NCI-H1417 treated with DMSO at 0.1 percent for 48 hours (cell line): ENCODE results near the gene OXGR1.
A peak's percentile ranks its signal among the peaks of the same experiment; 100 is the strongest.
"Not testable (repeated sequence)": the region's sequence is repeated elsewhere in the genome, so short reads cannot be mapped to it uniquely, and the experiment has no call there.

Experiments
- DNase-seq: peaks from one replicate; lab custom pipeline; 2025; lab: John Stamatoyannopoulos, UW

The OXGR1 gene

DNA sequence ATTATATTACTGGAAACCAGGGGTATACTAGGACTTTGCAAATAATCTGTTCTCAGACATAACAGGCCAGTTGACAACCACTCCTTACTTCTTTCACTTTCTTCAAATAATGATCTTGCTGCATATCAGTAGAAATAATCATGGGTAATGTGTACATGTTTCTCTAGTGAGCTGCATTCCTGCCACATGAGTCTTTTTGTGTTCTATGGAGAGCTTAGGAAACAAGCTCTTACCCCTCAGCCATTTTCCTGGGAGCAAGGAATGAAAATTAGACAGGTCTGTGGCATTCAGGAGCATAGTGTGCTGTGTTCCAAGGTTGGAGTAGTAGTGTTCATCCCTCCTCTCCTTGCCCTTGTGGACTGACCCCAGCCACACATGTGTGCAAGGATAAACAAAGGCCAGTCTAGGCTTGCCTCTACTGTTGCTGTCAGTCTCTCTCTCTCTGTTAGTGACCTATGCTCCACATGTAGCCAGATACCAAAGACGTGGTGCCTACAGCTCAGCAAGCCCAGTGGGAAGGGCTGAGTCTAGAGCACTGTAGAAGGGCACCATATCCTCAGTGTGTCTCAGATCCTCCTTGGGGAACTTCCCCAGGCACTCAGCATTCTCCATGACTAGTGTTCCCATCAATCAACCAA is 11.5 kb upstream of the OXGR1 start:
- DNase-seq: no peak

DNA sequence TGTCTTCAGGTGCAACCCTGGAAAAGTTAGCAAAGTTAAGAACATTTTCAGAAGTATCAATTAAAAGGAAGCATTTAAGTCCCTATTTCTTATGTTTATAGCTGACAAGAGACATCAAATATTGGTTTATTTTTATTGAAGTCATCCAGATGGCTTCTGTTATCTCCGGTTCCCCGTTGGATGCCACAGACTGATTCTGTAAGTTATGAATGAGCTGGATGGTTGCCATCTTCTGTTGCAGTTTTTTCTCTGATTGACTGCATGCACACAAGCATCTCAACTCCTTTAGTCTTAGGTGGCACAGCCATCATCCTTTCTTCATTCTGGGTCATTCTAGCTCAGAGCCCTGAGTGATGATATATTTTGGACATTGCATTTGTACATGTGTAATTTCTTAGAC is 10.6 kb upstream of the OXGR1 start:
- DNase-seq: no peak

DNA sequence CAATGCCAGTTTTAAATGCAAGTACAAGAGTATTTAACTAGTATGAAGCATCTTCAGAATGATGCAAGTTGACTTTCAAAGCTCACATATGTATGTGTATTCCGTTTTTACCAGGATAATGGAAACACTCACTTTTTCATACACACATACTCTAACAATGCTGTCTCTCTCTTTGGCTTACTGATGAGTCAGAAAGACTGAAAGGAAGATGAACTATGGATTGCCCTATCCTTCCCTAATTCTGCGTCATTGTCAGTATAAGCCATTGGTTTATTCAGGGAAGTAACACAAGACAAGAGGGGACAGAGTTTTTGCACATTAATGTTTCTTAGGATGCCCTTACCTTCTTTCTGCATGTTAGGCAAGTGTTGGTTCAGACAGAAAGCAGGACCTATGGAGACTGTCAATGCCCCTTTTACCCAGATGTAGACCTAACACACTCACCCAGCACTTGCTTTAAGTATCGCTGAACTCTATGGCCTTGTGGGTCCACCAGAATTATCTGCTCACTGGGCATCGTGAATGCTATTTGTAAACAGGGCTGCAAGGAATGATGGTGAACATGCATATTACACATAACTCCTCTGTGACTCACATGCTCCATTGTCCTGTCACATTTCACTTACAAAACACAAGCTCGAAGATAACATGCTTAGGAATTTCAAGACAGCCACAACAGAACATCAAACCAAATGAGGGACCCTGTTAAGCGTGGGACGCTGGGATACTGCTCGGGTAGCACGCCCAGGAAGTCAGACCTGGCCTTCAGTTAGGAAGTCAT is 10.0 kb upstream of the OXGR1 start:
- DNase-seq: no peak

DNA sequence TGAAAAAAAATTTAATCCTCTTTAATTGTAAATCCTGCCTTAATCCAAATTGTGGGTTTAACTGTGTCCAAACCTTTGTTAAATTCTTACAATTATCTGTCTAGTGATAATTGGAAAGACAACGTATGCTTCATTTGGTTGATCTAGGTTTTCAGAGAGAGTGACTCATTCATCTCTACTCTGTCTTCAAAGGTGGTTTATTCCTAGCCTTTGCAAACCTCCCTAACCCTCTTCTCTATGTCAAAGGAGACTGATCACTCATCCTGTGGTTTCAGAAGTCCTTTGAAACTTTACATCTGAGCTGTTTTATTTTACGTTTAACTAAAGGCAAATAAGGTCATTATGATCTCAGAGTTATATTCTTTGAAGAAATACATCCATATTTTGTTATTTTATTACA is 8.8 kb upstream of the OXGR1 start:
- DNase-seq: no peak

DNA sequence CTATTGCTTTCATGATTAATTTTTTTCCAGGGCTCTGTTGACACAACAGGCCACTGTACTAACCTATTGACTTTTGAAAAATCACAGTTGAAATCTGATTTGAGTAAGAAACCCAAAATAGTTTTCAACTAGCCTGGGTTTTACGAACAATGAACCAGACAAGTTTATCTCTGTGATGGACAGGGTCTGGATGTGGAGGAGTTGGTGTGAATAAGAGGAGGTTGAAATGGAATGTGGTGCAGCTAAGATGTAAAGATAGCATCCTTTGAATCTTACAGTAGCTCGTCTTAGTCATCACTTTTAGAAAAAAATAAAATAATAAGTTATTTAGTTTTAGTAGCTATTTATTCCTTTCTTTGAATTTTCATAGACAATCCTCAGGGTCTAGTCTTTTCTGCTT is 8.3 kb upstream of the OXGR1 start:
- DNase-seq: no peak

DNA sequence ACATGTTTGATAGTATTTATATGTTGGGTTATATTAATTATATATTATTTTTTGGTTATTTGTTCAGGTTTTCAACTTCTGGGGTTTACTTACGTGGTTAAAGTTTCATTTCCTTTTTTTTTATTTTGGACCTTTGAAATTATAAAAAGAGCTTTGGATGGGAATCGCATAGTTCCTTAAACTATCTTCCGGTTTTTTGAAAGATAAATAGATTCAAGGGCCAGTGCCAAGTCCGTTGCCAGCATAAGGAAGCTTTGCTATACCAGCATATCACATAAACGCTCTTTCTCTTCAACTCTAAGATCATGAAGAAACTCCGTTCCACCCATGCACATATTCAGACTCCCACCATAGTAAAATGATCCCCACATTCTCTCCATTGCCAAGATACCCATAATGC is 7.4 kb upstream of the OXGR1 start:
- DNase-seq: no peak

DNA sequence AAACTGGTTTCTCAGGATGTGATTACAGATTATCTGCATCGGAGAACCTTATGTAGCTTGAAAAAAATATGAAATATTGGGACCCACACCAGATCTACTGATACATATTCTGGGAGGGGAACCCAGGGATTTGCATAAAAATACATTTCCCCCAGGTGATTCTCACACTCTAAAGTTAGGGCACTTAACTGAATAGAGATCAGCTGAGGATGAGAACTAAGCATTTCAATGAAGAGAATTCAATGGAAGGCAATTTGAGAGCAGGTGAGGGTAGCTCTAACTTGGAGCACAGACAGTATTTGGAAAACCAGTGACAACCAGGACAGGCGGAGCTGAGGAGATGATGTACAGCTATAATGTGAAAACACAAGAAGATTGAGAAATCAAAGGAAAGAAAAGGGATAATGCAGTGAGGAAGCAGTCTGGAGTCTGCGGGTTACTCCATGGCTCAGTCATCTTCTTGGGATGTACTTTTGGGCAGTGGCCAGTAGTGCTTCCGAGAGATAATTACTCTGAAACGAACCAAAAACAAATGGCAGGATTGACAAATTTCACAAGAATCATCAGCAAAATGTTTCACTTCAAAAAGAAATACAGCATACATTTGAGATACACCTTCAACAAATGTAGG is 6.1 kb upstream of the OXGR1 start:
- no peak for DNase-seq

DNA sequence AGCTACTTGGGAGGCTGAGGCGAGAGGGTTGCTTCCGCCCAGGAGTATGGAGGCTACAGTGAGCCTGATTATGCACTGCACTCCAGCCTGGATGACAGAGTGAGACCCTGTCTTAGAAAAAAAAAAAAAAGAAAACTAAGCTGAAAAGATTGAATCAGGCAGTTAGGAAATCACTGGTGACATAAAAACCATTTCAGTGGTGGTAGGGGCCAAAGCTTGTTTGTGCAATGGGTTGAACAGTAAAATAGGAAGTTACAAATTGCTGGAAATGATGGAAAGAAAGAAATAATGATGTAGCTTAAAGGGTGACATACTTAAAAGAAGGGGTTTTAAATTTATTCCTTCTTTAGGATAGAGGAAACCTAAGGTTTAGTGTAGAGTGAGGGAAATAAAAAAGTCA is 4.8 kb upstream of the OXGR1 start:
- DNase-seq: no peak

DNA sequence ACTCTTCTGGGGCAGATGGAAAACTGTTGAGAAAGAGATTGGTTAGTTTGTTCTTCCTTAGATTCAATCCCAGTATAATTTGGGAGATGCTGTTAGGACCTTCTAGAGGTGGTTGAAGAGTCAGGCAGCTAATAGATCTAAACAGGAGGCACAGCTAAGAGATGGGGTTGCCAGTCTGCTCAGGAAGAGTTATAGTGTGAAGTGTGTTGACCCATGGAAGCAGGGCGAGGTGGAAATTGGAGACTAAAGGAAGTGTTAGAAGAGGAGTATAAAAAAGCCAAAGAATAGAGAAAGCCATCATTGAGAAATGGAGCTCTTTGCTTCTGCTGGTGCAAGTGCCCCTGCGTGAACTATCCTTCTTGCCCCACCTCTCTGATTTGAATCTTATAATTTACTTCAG is 3.8 kb upstream of the OXGR1 start:
- DNase-seq: no peak

DNA sequence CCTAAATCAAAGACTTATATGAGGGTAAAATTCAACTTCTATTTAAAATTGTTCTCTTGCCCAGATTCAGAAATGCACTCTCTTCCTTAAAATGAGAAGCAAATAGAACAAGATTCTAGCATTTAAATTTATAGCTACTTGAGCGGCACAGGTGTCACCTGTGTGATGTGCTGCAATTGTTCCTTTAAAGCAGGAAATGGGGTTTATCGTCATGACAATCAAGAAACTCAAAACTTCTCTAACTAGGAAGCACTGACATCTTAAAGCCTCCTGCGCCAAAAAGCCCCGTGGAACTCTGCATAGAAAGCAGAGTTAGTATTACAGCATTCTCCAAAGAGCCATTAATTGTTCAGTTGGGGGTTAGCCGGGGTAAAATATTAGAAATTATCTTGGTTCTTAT is 2.6 kb upstream of the OXGR1 start:
- DNase-seq: no peak

DNA sequence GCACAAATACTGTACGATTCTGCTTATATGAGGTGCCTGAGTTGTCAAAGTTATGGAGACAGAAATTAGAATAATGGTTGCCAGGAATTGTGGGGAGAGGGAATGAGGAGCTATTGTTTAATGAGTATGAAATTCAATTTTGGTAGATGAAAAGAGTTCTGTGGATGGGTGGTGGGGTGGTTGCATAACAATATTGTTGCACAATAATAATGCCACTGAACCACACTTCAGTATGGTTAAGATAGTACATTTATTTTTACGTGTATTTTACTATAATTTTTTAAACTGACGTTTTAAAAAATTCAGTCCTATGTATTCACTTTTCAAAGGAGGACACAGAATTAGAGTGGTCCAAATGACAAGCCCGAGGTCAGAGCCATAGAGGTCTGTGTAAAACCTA is 1.8 kb upstream of the OXGR1 start:
- no peak for DNase-seq

DNA sequence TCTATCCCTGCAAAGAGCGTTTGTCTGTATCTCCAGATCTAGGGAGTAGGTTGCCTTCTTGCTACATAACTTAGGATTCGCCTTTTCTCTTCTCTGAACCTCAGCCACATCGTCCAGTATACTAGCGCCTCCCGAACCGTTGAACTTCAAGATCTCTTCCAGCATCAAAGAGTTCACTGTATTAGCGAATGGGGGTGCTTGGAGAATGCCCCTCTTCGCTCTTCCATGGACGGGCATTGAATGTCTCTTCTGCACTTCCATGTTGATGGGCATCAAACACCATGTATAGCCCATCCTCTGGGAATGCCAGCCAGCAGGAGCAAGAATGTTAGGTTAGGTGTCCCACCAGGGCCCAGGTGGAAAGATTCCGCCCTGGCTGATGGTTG is 575 bp upstream of the OXGR1 start:
- DNase-seq: no peak

DNA sequence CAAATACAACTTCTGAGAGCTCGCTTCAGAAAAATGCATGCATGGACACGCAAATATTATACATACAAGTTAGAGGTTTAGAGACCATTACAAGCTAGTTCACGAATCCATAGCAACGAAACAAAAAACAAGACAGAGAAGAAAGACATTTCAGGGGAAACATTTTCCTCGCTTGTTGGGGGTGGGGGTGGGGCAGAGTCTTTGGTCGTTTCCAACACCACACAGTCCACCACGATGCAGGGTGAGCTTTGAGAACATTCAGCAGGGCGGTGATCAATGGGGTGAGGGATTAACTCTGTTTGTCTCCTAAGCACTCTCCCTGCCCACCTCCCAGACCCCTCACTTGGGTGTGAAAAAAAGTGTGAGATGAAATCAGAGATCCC is 651 bp downstream of the OXGR1 start:
- no peak for DNase-seq

DNA sequence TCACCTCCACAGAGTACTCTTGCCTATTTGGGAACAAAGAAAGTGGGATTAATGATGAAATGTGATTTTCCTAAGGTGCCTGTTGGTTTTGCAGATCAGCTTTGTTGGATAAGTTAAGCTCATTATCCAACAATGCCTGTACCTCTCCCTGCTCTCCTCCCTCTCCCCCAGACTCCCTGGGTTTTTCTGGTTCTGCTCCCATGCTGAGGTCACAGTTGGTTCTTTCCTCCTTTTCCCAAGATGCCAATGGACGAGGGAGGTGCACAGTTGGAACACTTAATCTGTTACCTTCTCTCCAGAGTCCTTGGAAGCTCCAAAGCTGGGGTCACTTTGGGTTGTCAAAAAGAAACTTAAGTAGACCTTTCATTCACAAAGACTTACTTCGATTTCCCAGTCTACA is 1.6 kb downstream of the OXGR1 start:
- DNase-seq: no peak

DNA sequence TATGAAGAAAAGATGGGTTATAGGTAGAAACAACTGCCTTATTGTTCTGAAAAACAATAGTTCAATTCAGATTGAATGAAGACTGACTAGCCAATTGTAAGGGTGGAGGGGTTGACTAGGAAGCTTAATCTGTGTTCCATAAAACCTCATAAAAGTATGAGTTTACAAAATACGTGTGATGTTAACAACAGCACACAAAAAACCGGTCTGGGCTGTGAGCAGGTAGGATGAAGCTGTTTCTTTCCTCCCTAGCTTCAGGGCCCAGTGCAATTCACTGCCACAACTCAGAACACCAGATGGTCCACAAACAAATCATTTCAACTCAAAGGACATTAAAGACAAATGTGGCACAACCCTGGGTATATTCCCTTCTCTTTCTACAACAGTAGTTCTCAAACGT is 3.2 kb downstream of the OXGR1 start:
- no peak for DNase-seq

DNA sequence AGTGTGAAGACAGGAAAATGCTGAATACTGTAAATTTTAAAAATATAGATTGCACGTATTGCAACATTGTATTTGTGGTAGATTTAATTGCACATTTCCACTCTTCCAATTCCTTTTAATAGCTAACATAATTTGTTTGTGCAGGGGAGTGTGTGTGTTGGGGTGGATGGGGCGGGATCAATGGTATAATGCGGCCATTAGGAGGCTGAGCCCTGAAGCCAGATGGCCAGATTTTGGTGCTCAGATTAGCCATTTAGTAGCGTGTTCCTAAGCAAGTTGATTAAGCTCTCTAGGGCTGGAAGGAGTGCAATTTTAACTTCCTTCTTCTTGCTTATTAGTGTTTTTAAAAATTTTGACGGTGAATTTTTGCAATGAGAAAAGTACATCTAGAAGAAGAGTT is 5.8 kb downstream of the OXGR1 start:
- no peak for DNase-seq

DNA sequence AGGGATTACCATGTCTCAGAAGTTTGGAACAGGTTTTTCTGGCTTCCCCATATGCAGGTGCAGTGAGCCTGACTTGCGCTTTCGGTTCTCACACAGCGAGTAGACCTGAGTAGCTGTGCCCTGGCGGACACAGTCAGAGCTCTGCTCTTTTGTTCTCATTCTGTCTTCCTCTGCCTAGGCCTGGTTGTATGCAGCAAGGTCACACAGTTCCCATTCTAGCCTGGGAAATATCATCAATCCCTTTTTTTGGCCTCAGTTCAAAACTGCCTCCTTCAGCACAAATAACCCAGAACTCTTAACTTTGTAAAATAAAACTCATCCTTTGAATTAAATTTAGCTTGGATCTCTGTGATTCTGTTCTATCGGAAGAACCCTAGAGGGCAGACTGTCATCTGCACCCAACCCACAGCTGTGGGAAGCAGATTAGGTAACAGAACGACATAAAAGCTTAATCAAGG is 10.2 kb downstream of the OXGR1 start:
- DNase-seq: peak; percentile 30

DNA sequence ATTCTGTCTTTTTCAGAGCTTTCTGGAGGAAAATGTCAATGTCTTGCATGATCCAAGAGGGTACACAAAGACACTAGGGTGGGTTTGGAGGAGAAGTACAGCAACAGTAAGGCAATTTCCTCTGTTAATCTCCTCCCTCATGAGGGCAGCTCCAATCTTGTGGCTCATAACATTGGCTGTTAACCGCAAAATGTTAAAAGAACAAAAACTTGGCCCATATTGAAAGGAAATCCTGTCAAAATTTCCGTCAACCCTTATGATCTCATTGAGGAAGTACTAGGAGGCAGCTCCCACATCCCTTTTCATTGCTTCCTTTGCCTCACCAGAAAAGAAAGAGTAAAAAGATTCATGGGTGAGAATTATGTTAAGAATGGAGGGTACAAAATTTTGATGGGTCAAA is 11.6 kb downstream of the OXGR1 start:
- DNase-seq: no peak

DNA sequence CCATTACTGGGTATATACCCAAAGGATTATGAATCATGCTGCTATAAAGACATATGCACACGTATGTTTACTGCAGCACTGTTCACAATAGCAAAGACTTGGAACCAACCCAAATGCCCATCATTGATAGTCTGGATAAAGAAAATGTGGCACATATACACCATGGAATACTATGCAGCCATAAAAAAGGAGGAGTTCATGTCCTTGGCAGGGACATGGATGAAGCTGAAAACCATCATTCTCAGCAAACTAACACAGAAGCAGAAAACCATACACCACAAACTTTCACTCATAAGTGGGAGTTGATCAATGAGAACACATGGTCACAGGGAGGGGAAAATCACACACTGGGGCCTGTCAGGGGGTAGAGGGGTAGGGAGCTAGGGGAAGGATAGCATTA is 14.4 kb downstream of the OXGR1 start:
- not testable (repeated sequence) for DNase-seq

DNA sequence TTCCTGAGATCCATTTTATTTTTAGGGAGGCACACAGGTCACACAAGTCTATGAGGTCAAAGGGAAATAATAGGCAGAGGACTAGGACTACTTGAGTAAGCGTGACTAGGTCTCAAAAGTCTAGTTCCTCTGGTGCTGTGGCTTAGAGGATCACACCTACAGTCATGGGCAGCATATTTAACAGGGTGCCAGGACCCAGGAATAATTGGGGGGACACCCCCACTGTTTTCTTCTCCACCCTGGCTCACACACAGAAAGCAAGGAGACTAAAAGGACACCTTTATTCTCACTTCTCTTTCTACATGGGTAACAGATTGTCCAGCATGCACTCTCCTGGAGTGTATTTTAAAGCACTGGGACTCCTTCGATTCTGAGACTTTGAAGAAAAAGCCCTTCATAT is 26.2 kb downstream of the OXGR1 start:
- DNase-seq: no peak

DNA sequence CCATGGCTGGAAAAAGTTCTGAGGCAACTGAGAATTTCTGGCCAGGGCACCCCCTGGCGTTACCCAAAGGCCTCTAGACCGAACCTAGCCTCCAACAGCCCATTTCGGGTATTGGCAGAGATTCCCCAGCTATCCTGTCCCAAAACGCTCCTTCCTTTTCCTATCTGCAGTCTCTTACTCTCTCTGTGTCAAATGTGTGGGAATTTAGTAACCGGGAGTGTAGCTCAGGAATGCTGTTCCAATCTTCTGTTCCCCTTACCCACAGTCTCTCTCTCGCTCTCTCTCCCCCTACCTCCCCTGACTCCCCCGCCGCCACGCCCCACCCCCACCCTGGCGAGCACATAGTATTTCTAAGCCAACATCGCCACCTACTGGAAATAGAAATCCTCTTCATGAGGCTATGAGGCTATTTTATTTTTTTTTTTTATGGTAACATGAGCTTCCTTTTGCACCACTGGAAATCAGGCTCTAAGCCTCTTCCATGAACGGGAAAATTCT is 27.0 kb downstream of the OXGR1 start:
- DNase-seq: no peak

DNA sequence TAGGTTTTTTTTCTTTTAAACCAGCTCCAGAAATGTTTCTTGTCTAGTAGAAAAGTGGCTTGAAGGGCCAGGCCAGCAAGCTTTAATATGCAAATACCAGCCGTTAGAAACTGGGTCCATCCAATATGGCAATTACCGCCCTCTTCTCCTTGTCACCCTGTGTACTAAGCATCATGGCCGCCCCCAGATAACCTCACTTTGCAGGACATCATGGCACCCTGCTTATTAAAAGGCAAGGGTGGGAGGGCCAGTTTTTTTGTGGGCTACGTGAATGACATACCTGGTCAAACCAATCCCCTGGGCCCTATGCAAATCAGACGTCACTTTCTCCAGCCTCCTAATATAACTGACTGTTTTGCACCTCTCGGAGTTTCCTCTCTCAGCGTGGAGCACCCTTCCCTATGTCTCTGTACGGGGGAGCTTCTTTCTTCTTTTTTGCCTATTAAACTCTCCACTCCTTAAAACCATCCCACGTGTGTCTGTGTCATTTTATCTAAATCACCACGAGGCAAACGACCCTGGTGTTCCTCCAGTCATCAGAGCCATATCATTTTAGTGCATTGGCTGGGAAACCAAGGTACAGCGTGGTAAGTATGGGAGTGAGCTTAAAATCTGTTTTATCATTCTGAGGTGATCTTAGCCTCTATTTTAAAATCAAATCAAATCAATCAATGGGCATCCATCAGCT is 27.7 kb downstream of the OXGR1 start:
- no peak for DNase-seq
